ENCODE measurements around the gene NEDD8. TPM values are rescaled to one million over a fixed set of nuclear protein-coding genes. Genes with fewer than 3 reads are reported as not detected.
A peak's percentile ranks its signal among the peaks of the same experiment; 100 is the strongest.
"Not testable (repeated sequence)": the region's sequence is repeated elsewhere in the genome, so short reads cannot be mapped to it uniquely, and the experiment has no call there.

Gene NEDD8
- total and polyA plus RNA-seq, 8 donors = 85.4 to 244 (median 166) TPM; not detected in 1

- intact Hi-C loops (cut with DNase I; ENCODE audit: low total_unique reads) = loop anchor here (10.0 kb wide), 1 partner anchor 45 kb away; the partner anchor contains the start of genes DHRS1 and NOP9
- no peak for DNase-seq
These were observed 17.3 kb upstream of the NEDD8 start for GRCh38 chr14:24249230-24250021.

GRCh38 chr14:24247422-24247821 lies 15.3 kb upstream of the NEDD8 start:
- intact Hi-C loops (cut with DNase I; ENCODE audit: low total_unique reads) = loop anchor here (10.0 kb wide), 1 partner anchor 47 kb away; the partner anchor contains the start of genes DHRS1 and NOP9
- TF ChIP-seq EP300 (IDR thresholded peaks at IDR 0.05) (no peak), POLR2AphosphoS5 (IDR thresholded peaks at IDR 0.05) (no peak), POLR2A (IDR thresholded peaks at IDR 0.05) (no peak), CTCF (IDR thresholded peaks at IDR 0.05) (no peak)
- no peak for DNase-seq
- no peaks in the 10 kb centered on the region for H3K9me3 ChIP-seq
- H3K4me3 ChIP-seq = no peak overlapping the region
- H3K27ac ChIP-seq = no peak overlapping the region
- peaks cover 7 to 18% (median 9%) of the 10 kb centered on the region in 4 donors for H3K4me1 ChIP-seq
- peaks cover 0 to 25% (median 5%) of the 10 kb centered on the region in 4 donors for H3K36me3 ChIP-seq
- 58 to 69% (median 62%) methylated on average over 7 of the region's 7 CpGs for WGBS, 5 donors
- H3K27me3 ChIP-seq = no peaks in the 10 kb centered on the region

More at GRCh38 chr14:24249230-24250021, 17.3 kb upstream of the NEDD8 start:
- H3K27ac ChIP-seq = no peak overlapping the region
- no peak for TF ChIP-seq POLR2AphosphoS5 (IDR thresholded peaks at IDR 0.05)
- no peak for TF ChIP-seq CTCF (IDR thresholded peaks at IDR 0.05)
- TF ChIP-seq POLR2A (IDR thresholded peaks at IDR 0.05) = no peak
- TF ChIP-seq EP300 (IDR thresholded peaks at IDR 0.05) = no peak
- H3K4me1 ChIP-seq = peaks cover 0 to 7% (median 0%) of the 10 kb centered on the region in 4 donors
- whole genome bisulfite sequencing, 5 donors = 78 to 80% (median 79%) methylated on average over 11 to 13 of the region's 13 CpGs
- H3K9me3 ChIP-seq = no peaks in the 10 kb centered on the region
- peaks cover 0 to 44% (median 16%) of the 10 kb centered on the region in 4 donors for H3K36me3 ChIP-seq
- no peaks in the 10 kb centered on the region for H3K27me3 ChIP-seq
- no peak overlapping the region for H3K4me3 ChIP-seq

- Histone ChIP-seq H3K27me3 (no peaks in the 10 kb centered on the region), H3K4me1 (peaks cover 7 to 21% (median 10%) of the 10 kb centered on the region in 4 donors), H3K36me3 (peaks cover 0 to 21% (median 2%) of the 10 kb centered on the region in 4 donors), H3K27ac (peak overlapping the region in 2 of 5 donors; percentile 46 to 53), H3K4me3 (no peak overlapping the region), H3K9me3 (no peaks in the 10 kb centered on the region)
- no peak for TF ChIP-seq EP300 (IDR thresholded peaks at IDR 0.05)
- TF ChIP-seq CTCF (IDR thresholded peaks at IDR 0.05) = no peak
- no peak for TF ChIP-seq POLR2AphosphoS5 (IDR thresholded peaks at IDR 0.05)
- TF ChIP-seq POLR2A (IDR thresholded peaks at IDR 0.05) = no peak
- intact Hi-C loops (cut with DNase I; ENCODE audit: low total_unique reads) = loop anchor here (10.0 kb wide), 1 partner anchor 48 kb away; the partner anchor contains the start of genes DHRS1 and NOP9
- WGBS, 5 donors = 70 to 90% (median 86%) methylated on average over 3 of the region's 3 CpGs
- DNase-seq = peak in 1 of 2 donors; percentile 45
These were observed 14.6 kb upstream of the NEDD8 start for GRCh38 chr14:24246765-24247212.

- H3K9me3 ChIP-seq, H3K27ac ChIP-seq, H3K27me3 ChIP-seq, DNase-seq, H3K4me3 ChIP-seq: not testable (repeated sequence)
- Histone ChIP-seq H3K36me3 (peaks cover 4 to 20% (median 12%) of the 10 kb centered on the region in 4 donors), H3K4me1 (peaks cover 21 to 35% (median 25%) of the 10 kb centered on the region in 4 donors)
- WGBS, 5 donors = 91 to 97% (median 94%) methylated on average over 9 to 11 of the region's 11 CpGs
- intact Hi-C loops (cut with DNase I; ENCODE audit: low total_unique reads) = loop anchor here (10.0 kb wide), 1 partner anchor 49 kb away; the partner anchor contains the start of genes DHRS1 and NOP9
These were observed 13.2 kb upstream of the NEDD8 start for GRCh38 chr14:24245350-24245749.
